Uterus (tissue), 2 donors: Measurements from ENCODE around the gene ZNF212.

Experiments
- POLR2A ChIP-seq, 2 donors: fragments of 450-650 bp; IDR thresholded peaks; one replicate each; pipeline ENCODE4 v1.6.1; 2016; ENCODE audit warnings: antibody characterized with exemption in 2 of 2, mild to moderate bottlenecking in 1 of 2, moderate library complexity in 1 of 2
- TF ChIP-seq, protein P1 (sequence below), 4 experiments: fragments of 200-600 bp in 2 of 4; fragments of 450-650 bp in 2 of 4; sonication (generic) in 2 of 4; IDR thresholded peaks; one replicate each; pipeline ENCODE4 v1.5.1; 2016 to 2019; ENCODE audit warnings: antibody characterized with exemption in 4 of 4, mild to moderate bottlenecking in 2 of 4, moderate library complexity in 1 of 4

DNA sequence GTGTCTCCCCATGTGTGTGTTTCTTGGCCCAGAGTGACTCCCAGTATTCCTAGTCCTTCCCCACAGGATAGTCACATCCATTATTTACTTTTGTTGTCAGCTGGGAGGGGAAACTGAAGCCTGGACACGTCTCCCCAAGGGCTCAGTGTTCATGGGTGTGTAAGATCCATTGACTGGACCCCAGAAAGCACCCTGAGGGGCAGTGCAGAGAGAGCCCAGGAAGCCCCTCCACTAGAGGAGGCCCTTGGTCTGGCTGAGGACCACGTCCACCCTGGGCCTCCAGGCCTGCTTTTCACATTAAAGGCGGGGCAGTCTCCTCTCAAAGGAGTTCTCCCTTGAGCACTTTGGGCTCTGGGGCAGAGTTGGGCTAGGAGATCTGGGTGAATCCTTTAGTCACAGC, 43.9 kb downstream of the ZNF212 start:
- TF ChIP-seq POLR2A (IDR thresholded peaks at IDR 0.05) = no peak
- TF ChIP-seq, protein P1, sequence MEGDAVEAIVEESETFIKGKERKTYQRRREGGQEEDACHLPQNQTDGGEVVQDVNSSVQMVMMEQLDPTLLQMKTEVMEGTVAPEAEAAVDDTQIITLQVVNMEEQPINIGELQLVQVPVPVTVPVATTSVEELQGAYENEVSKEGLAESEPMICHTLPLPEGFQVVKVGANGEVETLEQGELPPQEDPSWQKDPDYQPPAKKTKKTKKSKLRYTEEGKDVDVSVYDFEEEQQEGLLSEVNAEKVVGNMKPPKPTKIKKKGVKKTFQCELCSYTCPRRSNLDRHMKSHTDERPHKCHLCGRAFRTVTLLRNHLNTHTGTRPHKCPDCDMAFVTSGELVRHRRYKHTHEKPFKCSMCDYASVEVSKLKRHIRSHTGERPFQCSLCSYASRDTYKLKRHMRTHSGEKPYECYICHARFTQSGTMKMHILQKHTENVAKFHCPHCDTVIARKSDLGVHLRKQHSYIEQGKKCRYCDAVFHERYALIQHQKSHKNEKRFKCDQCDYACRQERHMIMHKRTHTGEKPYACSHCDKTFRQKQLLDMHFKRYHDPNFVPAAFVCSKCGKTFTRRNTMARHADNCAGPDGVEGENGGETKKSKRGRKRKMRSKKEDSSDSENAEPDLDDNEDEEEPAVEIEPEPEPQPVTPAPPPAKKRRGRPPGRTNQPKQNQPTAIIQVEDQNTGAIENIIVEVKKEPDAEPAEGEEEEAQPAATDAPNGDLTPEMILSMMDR (IDR thresholded peaks at IDR 0.05) = no peak
